GM19438 (cell line): Measurements from ENCODE around the gene SLC12A8.

Experiments
- ATAC-seq: cut with Tn5 transposase; IDR thresholded peaks from one replicate; pipeline ENCODE4 v1.9.1; 2021; ENCODE audit warnings: low read depth; ENCODE audit not compliant: unreplicated experiment

SLC12A8 gene

GRCh38 chr3:125156456-125156855, 56.1 kb downstream of the SLC12A8 start:
- no peak for ATAC-seq

- no peak for ATAC-seq
Observed at GRCh38 chr3:125154800-125155269, 57.7 kb downstream of the SLC12A8 start.

- no peak for ATAC-seq
Observed at GRCh38 chr3:125154110-125154509, 58.4 kb downstream of the SLC12A8 start.

- ATAC-seq: no peak
Observed at GRCh38 chr3:125152951-125153350, 59.6 kb downstream of the SLC12A8 start.

GRCh38 chr3:125151916-125152315, 60.6 kb downstream of the SLC12A8 start:
- no peak for ATAC-seq

GRCh38 chr3:125151442-125151817, 61.1 kb downstream of the SLC12A8 start:
- ATAC-seq: no peak

- ATAC-seq: no peak
Observed at GRCh38 chr3:125150525-125151441, 61.8 kb downstream of the SLC12A8 start.

GRCh38 chr3:125149462-125149861, 63.1 kb downstream of the SLC12A8 start:
- ATAC-seq: no peak

- ATAC-seq: no peak
Observed at GRCh38 chr3:125148836-125149235, 63.7 kb downstream of the SLC12A8 start.

GRCh38 chr3:125148016-125148812, 64.3 kb downstream of the SLC12A8 start:
- ATAC-seq: no peak

GRCh38 chr3:125147491-125147820, 65.1 kb downstream of the SLC12A8 start:
- ATAC-seq: no peak

GRCh38 chr3:125146626-125147490, 65.7 kb downstream of the SLC12A8 start:
- ATAC-seq: no peak

- no peak for ATAC-seq
Observed at GRCh38 chr3:125145751-125146475, 66.6 kb downstream of the SLC12A8 start.

- no peak for ATAC-seq
Observed at GRCh38 chr3:125144653-125145314, 67.8 kb downstream of the SLC12A8 start.

GRCh38 chr3:125143982-125144652, 68.4 kb downstream of the SLC12A8 start:
- no peak for ATAC-seq

GRCh38 chr3:125143538-125143937, 69.0 kb downstream of the SLC12A8 start:
- ATAC-seq: no peak

- ATAC-seq: no peak
Observed at GRCh38 chr3:125142940-125143339, 69.6 kb downstream of the SLC12A8 start.

- no peak for ATAC-seq
Observed at GRCh38 chr3:125142420-125142778, 70.1 kb downstream of the SLC12A8 start.
